H1 (cell line): ENCODE measurements around the gene GNAQ. TPM values are rescaled to one million over a fixed set of nuclear protein-coding genes. Genes with fewer than 3 reads are reported as not detected.

ENCODE experiments used
- CTCF ChIA-PET: fragments of 300-600 bp; sonication (Branson Sonifier 250); formaldehyde crosslinking; loops from one replicate; lab custom pipeline; 2021; ENCODE audit not compliant: partially characterized antibody; lab: Charles Lee
- POLR2A ChIA-PET: fragments of 300-600 bp; sonication (Branson Sonifier 250); formaldehyde crosslinking; loops from one replicate; lab custom pipeline; 2021; ENCODE audit warnings: inconsistent platforms; ENCODE audit not compliant: partially characterized antibody; lab: Charles Lee
- DNase-seq, 2 experiments: peaks; one replicate each; pipeline versions ENCODE4 v3.0.0 to v3.0.0-alpha.2; 2010 to 2022; ENCODE audit warnings: low spot score in 2 of 2, low read depth in 1 of 2, mixed read lengths in 1 of 2
- FAIRE-seq: peaks from 2 replicates; lab custom pipeline; 2011; peaks lifted over from hg19 to GRCh38; lab: Jason Lieb, UNC
- H2AFZ ChIP-seq: 2 replicates; pipeline ENCODE4 v1.8.1; 2012; ENCODE audit warnings: low read length, inconsistent platforms
- H2AK5ac ChIP-seq: 2 replicates; pipeline ENCODE4 v1.6.1; 2013; ENCODE audit warnings: low read depth, low read length
- H2BK120ac ChIP-seq: replicated peaks from 2 replicates; pipeline ENCODE3; 2013; ENCODE audit warnings: low read depth, low read length, inconsistent platforms
- H2BK12ac ChIP-seq: 2 replicates; pipeline ENCODE4 v1.6.1; 2013; ENCODE audit warnings: low read depth, low read length
- H2BK15ac ChIP-seq: 2 replicates; pipeline ENCODE4 v1.6.1; 2013; ENCODE audit warnings: low read length
- H2BK20ac ChIP-seq: 2 replicates; pipeline ENCODE4 v1.6.1; 2013; ENCODE audit warnings: low read length
- H2BK5ac ChIP-seq: 2 replicates; pipeline ENCODE4 v1.6.1; 2013; ENCODE audit warnings: low read depth, low read length
- H3K14ac ChIP-seq: 2 replicates; pipeline ENCODE4 v1.6.1; 2013; ENCODE audit warnings: inconsistent platforms; ENCODE audit not compliant: insufficient read length
- H3K18ac ChIP-seq: 2 replicates; pipeline ENCODE4 v1.6.1; 2013; ENCODE audit warnings: low read length; ENCODE audit errors: extremely low read depth
- H3K23ac ChIP-seq: 2 replicates; pipeline ENCODE4 v1.6.1; 2013; ENCODE audit warnings: inconsistent platforms; ENCODE audit not compliant: insufficient read length
- H3K23me2 ChIP-seq: 2 replicates; pipeline ENCODE4 v1.6.1; 2013; ENCODE audit warnings: low read depth, low read length
- H3K27ac ChIP-seq: 2 replicates; pipeline ENCODE4 v1.6.1; 2011; ENCODE audit warnings: low read depth, low read length, inconsistent platforms
- H3K27me3 ChIP-seq, 4 experiments: replicated peaks in 1 of 4; 1 replicate in 1 of 4; 2 replicates in 3 of 4; pipeline versions ENCODE4 v1.6.1 to v1.8.1; 2011 to 2013; ENCODE audit warnings: low read length in 3 of 4, mild to moderate bottlenecking in 3 of 4, inconsistent platforms in 2 of 4, mixed read lengths in 2 of 4, moderate library complexity in 1 of 4; ENCODE audit not compliant: control insufficient read depth in 3 of 4, insufficient read depth in 3 of 4; ENCODE audit errors: extremely low read depth in 1 of 4
- H3K36me3 ChIP-seq, 4 experiments: 2 replicates each; pipeline versions ENCODE4 v1.6.1 to v1.8.1; 2011 to 2013; ENCODE audit warnings: mild to moderate bottlenecking in 4 of 4, low read length in 3 of 4, moderate library complexity in 2 of 4, control low read depth in 1 of 4, inconsistent platforms in 1 of 4; ENCODE audit not compliant: insufficient read depth in 4 of 4, control insufficient read depth in 2 of 4
- H3K4ac ChIP-seq: replicated peaks from 2 replicates; pipeline ENCODE3; 2013; ENCODE audit warnings: low read length, low read depth, mixed read lengths, inconsistent platforms; ENCODE audit not compliant: insufficient read length
- H3K4me1 ChIP-seq, 4 experiments: replicated peaks in 1 of 4; 1 replicate in 1 of 4; 2 replicates in 3 of 4; pipeline versions ENCODE4 v1.6.1 to v1.8.1; 2011 to 2013; ENCODE audit warnings: low read length in 3 of 4, inconsistent platforms in 2 of 4, mixed read lengths in 1 of 4; ENCODE audit not compliant: insufficient read depth in 4 of 4, control insufficient read depth in 3 of 4
- H3K4me2 ChIP-seq, 2 experiments: 2 replicates each; pipeline versions ENCODE4 v1.6.1 to v1.8.1; 2011 to 2013; ENCODE audit warnings: low read depth in 2 of 2, low read length in 2 of 2, control low read depth in 1 of 2, inconsistent platforms in 1 of 2, mild to moderate bottlenecking in 1 of 2; ENCODE audit not compliant: insufficient read depth in 1 of 2
- H3K4me3 ChIP-seq, 4 experiments: fragments of 200-600, 300-600 bp in 1 of 4; sonication (generic), shearing (Covaris generic), sonication (Bioruptor Twin) in 1 of 4; 2 replicates each; pipeline versions ENCODE4 v1.5.1 to v1.8.1; 2011 to 2016; ENCODE audit warnings: low read length in 4 of 4, low read depth in 3 of 4, control low read depth in 2 of 4, inconsistent platforms in 2 of 4, mild to moderate bottlenecking in 2 of 4, mixed read lengths in 1 of 4, moderate library complexity in 1 of 4; ENCODE audit not compliant: insufficient read depth in 2 of 4; ENCODE audit errors: extremely low read depth in 1 of 4
- H3K56ac ChIP-seq: replicated peaks from 2 replicates; pipeline ENCODE3; 2013; ENCODE audit warnings: low read depth, mild to moderate bottlenecking, mixed read lengths, low read length, inconsistent platforms; ENCODE audit not compliant: insufficient read length
- H3K79me1 ChIP-seq: 2 replicates; pipeline ENCODE4 v1.6.1; 2013; ENCODE audit warnings: low read depth, low read length, control low read depth
- H3K79me2 ChIP-seq, 2 experiments: 2 replicates each; pipeline versions ENCODE4 v1.6.1 to v1.8.1; 2012 to 2013; ENCODE audit warnings: low read length in 2 of 2, mild to moderate bottlenecking in 2 of 2, inconsistent platforms in 1 of 2; ENCODE audit not compliant: insufficient read depth in 2 of 2, control insufficient read depth in 1 of 2
- H3K9ac ChIP-seq, 4 experiments: replicated peaks in 1 of 4; 1 replicate in 1 of 4; 2 replicates in 3 of 4; pipeline versions ENCODE4 v1.6.1 to v1.8.1; 2011 to 2013; ENCODE audit warnings: low read depth in 3 of 4, low read length in 3 of 4, control low read depth in 2 of 4, mild to moderate bottlenecking in 2 of 4, moderate library complexity in 2 of 4, inconsistent platforms in 1 of 4; ENCODE audit errors: extremely low read depth in 1 of 4
- H3K9me3 ChIP-seq, 2 experiments: 2 replicates each; pipeline versions ENCODE4 v1.6.1 to v1.8.1; 2012 to 2013; ENCODE audit warnings: mild to moderate bottlenecking in 2 of 2, moderate library complexity in 2 of 2, control low read depth in 1 of 2, inconsistent platforms in 1 of 2, low read depth in 1 of 2, low read length in 1 of 2, mixed read lengths in 1 of 2; ENCODE audit not compliant: insufficient read depth in 2 of 2
- H4K20me1 ChIP-seq, 2 experiments: replicated peaks in 1 of 2; 2 replicates each; pipeline versions ENCODE3 to v1.8.1; 2011 to 2013; ENCODE audit warnings: inconsistent platforms in 2 of 2, low read length in 2 of 2, mild to moderate bottlenecking in 1 of 2; ENCODE audit not compliant: insufficient read depth in 2 of 2, control insufficient read depth in 1 of 2
- H4K5ac ChIP-seq: 2 replicates; pipeline ENCODE4 v1.6.1; 2013; ENCODE audit warnings: low read length, low read depth, mixed read lengths, inconsistent platforms; ENCODE audit not compliant: insufficient read length
- H4K8ac ChIP-seq: 2 replicates; pipeline ENCODE4 v1.8.0; 2013; ENCODE audit warnings: mild to moderate bottlenecking, moderate library complexity, low read length, inconsistent platforms; ENCODE audit not compliant: insufficient read depth; ENCODE audit errors: extremely low read depth
- H4K91ac ChIP-seq: replicated peaks from 2 replicates; pipeline ENCODE3; 2013; ENCODE audit warnings: low read length, mixed read lengths, inconsistent platforms; ENCODE audit not compliant: insufficient read length
- BCL11A ChIP-seq, 2 experiments: IDR thresholded peaks; one replicate each; pipeline ENCODE4 v1.6.1; 2011; ENCODE audit warnings: low read depth in 2 of 2, low read length in 2 of 2, mild to moderate bottlenecking in 2 of 2
- BRCA1 ChIP-seq: IDR thresholded peaks from 2 replicates; pipeline ENCODE4 v1.6.1; 2012; ENCODE audit warnings: low read depth, low read length, improper control_type of control experiment
- EZH2 ChIP-seq: fragments of 200-600 bp; sonication (generic); IDR thresholded peaks from 2 replicates; pipeline ENCODE4 v1.7.1; 2012; ENCODE audit warnings: low read depth, mild to moderate bottlenecking, moderate library complexity, low read length, inconsistent platforms; ENCODE audit not compliant: severe bottlenecking
- MAFK ChIP-seq: IDR thresholded peaks from 2 replicates; pipeline ENCODE4 v1.6.1; 2012; ENCODE audit warnings: low read depth, mild to moderate bottlenecking, improper control_type of control experiment, low read length
- RFX5 ChIP-seq: IDR thresholded peaks from 2 replicates; pipeline ENCODE4 v1.6.1; 2011; ENCODE audit warnings: low read depth, low read length, improper control_type of control experiment, borderline replicate concordance
- SP1 ChIP-seq: IDR thresholded peaks from 2 replicates; pipeline ENCODE4 v1.6.1; 2011; ENCODE audit warnings: low read depth, low read length
- SUZ12 ChIP-seq: fragments of 200-600 bp; sonication (generic); IDR thresholded peaks from 2 replicates; pipeline ENCODE4 v1.6.1; 2012; ENCODE audit warnings: mild to moderate bottlenecking, inconsistent platforms, low read length, moderate library complexity, mixed read lengths
- TCF12 ChIP-seq: IDR thresholded peaks from 2 replicates; pipeline ENCODE4 v1.6.1; 2011; ENCODE audit warnings: low read depth, mild to moderate bottlenecking, low read length
- USF2 ChIP-seq: IDR thresholded peaks from 2 replicates; pipeline ENCODE4 v1.6.1; 2011; ENCODE audit warnings: low read length, improper control_type of control experiment
- WGBS, 2 experiments: shearing (Covaris generic) in 1 of 2; methylation state at CpG; one replicate each; pipeline versions ENCODE4 v1.1.6 to v1.1.7; 2013 to 2015; ENCODE audit warnings: low lambda C conversion rate in 2 of 2, mixed read lengths in 2 of 2, inconsistent platforms in 1 of 2, low coverage in 1 of 2, missing lambda C conversion rate in 1 of 2; ENCODE audit not compliant: insufficient replicate concordance in 2 of 2, insufficient coverage in 1 of 2, insufficient read length in 1 of 2; ENCODE audit errors: extremely low coverage in 1 of 2, missing lambda C conversion rate in 1 of 2; 5-methylcytosine and 5-hydroxymethylcytosine counted together
- polyA plus RNA-seq, 7 experiments: library from polyadenylated mRNA; depleted of rRNA in 3 of 7; stranded (reverse) in 5 of 7; unstranded in 2 of 7; fragments of >200 nt in 5 of 7; fragments of 200-250 nt in 2 of 7; gene quantifications; 1 replicate in 5 of 7; 2 replicates in 1 of 7; 4 replicates in 1 of 7; pipeline versions ENCODE4 v1.2.1 to v1.2.3, GENCODE V29; 2011 to 2013; ENCODE audit warnings: missing spikeins in 2 of 7, mixed read lengths in 2 of 7
- total RNA-seq: library from RNA; stranded (reverse); fragmentation: NEBNext Ultra II Directional; extraction: Animal tissue kit (Norgen Biotek cat#: 25700); gene quantifications from 2 replicates; pipeline ENCODE4 v1.2.1, GENCODE V29; 2021

GNAQ gene
- total and polyA plus RNA-seq, 2 of the 8 experiments (the other 6 are each of a cell fraction or from before 2014, with no cell fraction given): 22.8 to 63.8 TPM

DNA sequence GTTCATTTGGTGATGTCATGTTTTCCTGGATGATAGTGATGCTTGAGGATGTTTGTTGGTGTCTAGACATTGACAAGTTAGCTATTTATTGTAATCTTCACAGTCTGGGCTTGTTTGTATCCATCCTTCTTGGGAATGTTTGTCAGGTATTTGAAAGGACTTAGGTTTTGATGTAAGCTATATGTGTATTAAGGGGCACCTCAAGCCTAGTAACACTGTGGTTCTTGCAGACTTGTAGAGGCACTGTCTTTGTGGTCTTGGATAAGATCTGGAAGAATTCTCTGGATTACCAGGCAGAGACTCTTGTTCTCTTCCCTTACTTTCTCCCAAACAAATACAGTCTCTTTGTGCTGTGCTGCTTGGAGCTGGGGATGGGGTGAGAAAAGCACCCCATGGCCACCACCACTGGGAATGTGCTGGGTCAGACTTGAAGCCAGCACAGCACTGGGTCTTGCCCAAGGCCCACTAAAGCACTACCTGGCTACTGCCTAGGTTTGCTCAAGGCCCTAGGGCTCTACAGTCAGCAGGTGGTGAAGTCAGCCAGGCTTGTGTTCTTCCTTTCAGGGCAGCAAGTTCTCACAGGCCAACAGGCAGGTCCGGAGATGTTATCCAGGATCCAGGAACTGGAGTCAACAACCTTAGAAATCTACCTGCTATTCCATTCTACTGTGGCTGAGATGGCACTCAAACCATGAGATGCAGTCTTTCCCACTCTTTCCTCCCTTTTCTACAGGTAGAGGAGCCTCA is 334.2 kb downstream of the GNAQ start:
- Histone ChIP-seq H2AFZ (no peak overlapping the region), H3K27me3 (no peaks in the 10 kb centered on the region), H4K20me1 (no peaks in the 10 kb centered on the region), H3K23me2 (peaks cover 1% of the 10 kb centered on the region; the same call in 1 of the 2 replicates), H4K5ac (no peak overlapping the region), H3K36me3 (no peaks in the 10 kb centered on the region), H3K9me3 (no peaks in the 10 kb centered on the region), H3K79me2 (no peaks in the 10 kb centered on the region), H3K4me3 (no peak overlapping the region), H3K4me1 (no peaks in the 10 kb centered on the region), H2AK5ac (no peak overlapping the region), H3K18ac (no peak overlapping the region), H3K4ac (no peak overlapping the region)
- ChIA-PET CTCF (interaction anchor here (1.6 kb wide), 1 partner anchor 264 kb away, joined by 4 read pairs; no protein-coding TSS in a partner anchor), POLR2A (no interaction called here)
- TF ChIP-seq TCF12 (no peak), MAFK (no peak), SUZ12 (no peak), RFX5 (no peak), USF2 (no peak), BCL11A (IDR thresholded peaks at IDR 0.05; ENCODE audit: low read depth in 2 of 2, low read length in 2 of 2) (no peak), EZH2 (no peak), BRCA1 (no peak), SP1 (no peak)
- TF ChIP-seq, all 59 proteins: peak for 0
- H3K9ac ChIP-seq: no peak overlapping the region
- no peak overlapping the region for H3K4me2 ChIP-seq
- H3K56ac ChIP-seq: no peak overlapping the region
- H3K14ac ChIP-seq: no peak overlapping the region
- H2BK5ac ChIP-seq: no peak overlapping the region
- no peak overlapping the region for H4K8ac ChIP-seq
- H3K27ac ChIP-seq: no peak overlapping the region
- DNase-seq (no peak), FAIRE-seq (no peak)
- no peak overlapping the region for H3K23ac ChIP-seq
- 90% methylated on average over 1 of the region's 1 CpG; no CpG with 5 or more reads in 1 of the 2 experiments for WGBS, 2 experiments
- no peak overlapping the region for H2BK12ac ChIP-seq
- H2BK120ac ChIP-seq: no peak overlapping the region
- no peak overlapping the region for H4K91ac ChIP-seq
- no peak overlapping the region for H2BK15ac ChIP-seq
- no peaks in the 10 kb centered on the region for H3K79me1 ChIP-seq
- no peak overlapping the region for H2BK20ac ChIP-seq
